Activated CD8-positive, alpha-beta memory T cell treated with anti-CD3 and anti-CD28 coated beads, Interleukin-2, amount 50 U/mL, for 1 hour (primary cell): ENCODE measurements around the gene GRP.

Source experiments
- DNase-seq: peaks from one replicate; pipeline ENCODE4 v3.0.0-alpha.2; 2020; ENCODE audit errors: extremely low read depth

Gene GRP

GRCh38 chr18:59219672-59220163 is at the start of gene GRP:
Gene GRP, plus strand, starts transcription at chr18:59220158. Its CDS starts 108 bp downstream, at chr18:59220266.
- no peak for DNase-seq

- DNase-seq: no peak
Measured at GRCh38 chr18:59172664-59173249, 47.2 kb upstream of the GRP start.

- DNase-seq: no peak
Measured at GRCh38 chr18:59177485-59177884, 42.5 kb upstream of the GRP start.

GRCh38 chr18:59180150-59180845 is 39.7 kb upstream of the GRP start:
- DNase-seq: no peak

GRCh38 chr18:59182673-59183072 is 37.3 kb upstream of the GRP start:
- no peak for DNase-seq

GRCh38 chr18:59189008-59189407 is 30.9 kb upstream of the GRP start:
- DNase-seq: no peak

GRCh38 chr18:59189746-59190145 is 30.2 kb upstream of the GRP start:
- no peak for DNase-seq

GRCh38 chr18:59196161-59196725 is 23.7 kb upstream of the GRP start:
- no peak for DNase-seq

GRCh38 chr18:59197636-59198035 is 22.3 kb upstream of the GRP start:
- DNase-seq: no peak

GRCh38 chr18:59198215-59198614 is 21.7 kb upstream of the GRP start:
- DNase-seq: no peak

GRCh38 chr18:59200787-59201186 is 19.2 kb upstream of the GRP start:
- DNase-seq: no peak

GRCh38 chr18:59202258-59202820 is 17.6 kb upstream of the GRP start:
- DNase-seq: no peak

GRCh38 chr18:59207506-59207905 is 12.5 kb upstream of the GRP start:
- no peak for DNase-seq

- no peak for DNase-seq
Measured at GRCh38 chr18:59208602-59209125, 11.3 kb upstream of the GRP start.

- no peak for DNase-seq
Measured at GRCh38 chr18:59210299-59210698, 9.7 kb upstream of the GRP start.

GRCh38 chr18:59211629-59212028 is 8.3 kb upstream of the GRP start:
- no peak for DNase-seq

GRCh38 chr18:59218018-59218417 is 1.9 kb upstream of the GRP start:
- no peak for DNase-seq

- DNase-seq: no peak
Measured at GRCh38 chr18:59220164-59220783, 316 bp downstream of the GRP start.

- DNase-seq: no peak
Measured at GRCh38 chr18:59220784-59221765, 1.1 kb downstream of the GRP start.

- DNase-seq: no peak
Measured at GRCh38 chr18:59222341-59222740, 2.4 kb downstream of the GRP start.

GRCh38 chr18:59228351-59228750 is 8.4 kb downstream of the GRP start:
- DNase-seq: no peak
